GM18505 (cell line): ENCODE results near the gene RXFP3.
"Not testable (repeated sequence)": the region's sequence is repeated elsewhere in the genome, so short reads cannot be mapped to it uniquely, and the experiment has no call there.

Source experiments
- ATAC-seq: cut with Tn5 transposase; IDR thresholded peaks from one replicate; pipeline ENCODE4 v1.9.1; 2021; ENCODE audit not compliant: unreplicated experiment
- POLR2A ChIP-seq: IDR thresholded peaks from 4 replicates; pipeline ENCODE4 v1.6.1; 2011; ENCODE audit warnings: borderline replicate concordance; ENCODE audit not compliant: insufficient read depth, insufficient read length; ENCODE audit errors: extremely low read depth

The RXFP3 gene, protein sequence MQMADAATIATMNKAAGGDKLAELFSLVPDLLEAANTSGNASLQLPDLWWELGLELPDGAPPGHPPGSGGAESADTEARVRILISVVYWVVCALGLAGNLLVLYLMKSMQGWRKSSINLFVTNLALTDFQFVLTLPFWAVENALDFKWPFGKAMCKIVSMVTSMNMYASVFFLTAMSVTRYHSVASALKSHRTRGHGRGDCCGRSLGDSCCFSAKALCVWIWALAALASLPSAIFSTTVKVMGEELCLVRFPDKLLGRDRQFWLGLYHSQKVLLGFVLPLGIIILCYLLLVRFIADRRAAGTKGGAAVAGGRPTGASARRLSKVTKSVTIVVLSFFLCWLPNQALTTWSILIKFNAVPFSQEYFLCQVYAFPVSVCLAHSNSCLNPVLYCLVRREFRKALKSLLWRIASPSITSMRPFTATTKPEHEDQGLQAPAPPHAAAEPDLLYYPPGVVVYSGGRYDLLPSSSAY

DNA sequence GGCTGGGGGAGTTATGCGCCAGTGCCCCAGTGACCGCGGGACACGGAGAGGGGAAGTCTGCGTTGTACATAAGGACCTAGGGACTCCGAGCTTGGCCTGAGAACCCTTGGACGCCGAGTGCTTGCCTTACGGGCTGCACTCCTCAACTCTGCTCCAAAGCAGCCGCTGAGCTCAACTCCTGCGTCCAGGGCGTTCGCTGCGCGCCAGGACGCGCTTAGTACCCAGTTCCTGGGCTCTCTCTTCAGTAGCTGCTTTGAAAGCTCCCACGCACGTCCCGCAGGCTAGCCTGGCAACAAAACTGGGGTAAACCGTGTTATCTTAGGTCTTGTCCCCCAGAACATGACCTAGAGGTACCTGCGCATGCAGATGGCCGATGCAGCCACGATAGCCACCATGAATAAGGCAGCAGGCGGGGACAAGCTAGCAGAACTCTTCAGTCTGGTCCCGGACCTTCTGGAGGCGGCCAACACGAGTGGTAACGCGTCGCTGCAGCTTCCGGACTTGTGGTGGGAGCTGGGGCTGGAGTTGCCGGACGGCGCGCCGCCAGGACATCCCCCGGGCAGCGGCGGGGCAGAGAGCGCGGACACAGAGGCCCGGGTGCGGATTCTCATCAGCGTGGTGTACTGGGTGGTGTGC is at the start of gene RXFP3:
TSS of gene RXFP3 (plus strand) at position 6 of the 636 bp plus-strand sequence. CDS start at position 361, 355 bp downstream.
- no peak for ATAC-seq
- no peak for TF ChIP-seq POLR2A

DNA sequence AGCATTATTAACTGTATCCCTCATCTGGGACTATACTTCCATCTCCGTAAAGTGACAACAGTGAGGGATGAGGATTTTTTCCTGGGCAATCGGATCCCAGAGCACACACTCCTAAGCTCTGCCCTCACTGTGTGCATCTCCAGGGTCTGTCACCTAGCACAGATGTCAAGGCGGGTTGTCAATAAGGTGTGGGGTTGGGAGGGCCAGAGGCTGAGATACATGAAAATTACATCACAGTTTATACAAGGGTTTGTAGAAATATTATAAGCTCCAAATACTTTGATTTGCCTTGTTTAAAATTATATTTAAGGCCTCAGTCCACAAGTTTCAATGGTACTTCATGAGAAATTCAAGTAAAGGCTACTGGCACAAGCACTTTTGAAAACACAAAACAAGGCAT is 48.9 kb upstream of the RXFP3 start:
- no peak for ATAC-seq
- TF ChIP-seq POLR2A = no peak

DNA sequence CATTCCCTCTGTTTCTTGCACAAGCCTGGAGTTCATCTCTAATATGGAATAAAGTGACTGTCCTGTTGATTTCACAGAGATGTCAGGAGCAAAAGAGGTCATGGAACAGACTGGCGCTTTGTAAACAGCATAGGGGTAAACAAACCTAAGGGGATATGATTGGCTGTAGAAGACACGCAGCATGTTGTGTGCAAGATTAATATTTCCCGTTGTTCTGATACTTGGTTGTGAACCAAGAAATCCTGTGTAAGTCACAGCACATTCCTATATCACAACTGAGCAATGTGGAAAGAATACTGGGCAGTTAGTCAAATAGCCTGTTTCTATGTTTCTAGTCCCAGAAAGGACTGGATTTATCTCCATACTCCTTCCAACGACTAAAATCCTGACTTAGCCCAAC is 47.6 kb upstream of the RXFP3 start:
- TF ChIP-seq POLR2A = no peak
- ATAC-seq = no peak

DNA sequence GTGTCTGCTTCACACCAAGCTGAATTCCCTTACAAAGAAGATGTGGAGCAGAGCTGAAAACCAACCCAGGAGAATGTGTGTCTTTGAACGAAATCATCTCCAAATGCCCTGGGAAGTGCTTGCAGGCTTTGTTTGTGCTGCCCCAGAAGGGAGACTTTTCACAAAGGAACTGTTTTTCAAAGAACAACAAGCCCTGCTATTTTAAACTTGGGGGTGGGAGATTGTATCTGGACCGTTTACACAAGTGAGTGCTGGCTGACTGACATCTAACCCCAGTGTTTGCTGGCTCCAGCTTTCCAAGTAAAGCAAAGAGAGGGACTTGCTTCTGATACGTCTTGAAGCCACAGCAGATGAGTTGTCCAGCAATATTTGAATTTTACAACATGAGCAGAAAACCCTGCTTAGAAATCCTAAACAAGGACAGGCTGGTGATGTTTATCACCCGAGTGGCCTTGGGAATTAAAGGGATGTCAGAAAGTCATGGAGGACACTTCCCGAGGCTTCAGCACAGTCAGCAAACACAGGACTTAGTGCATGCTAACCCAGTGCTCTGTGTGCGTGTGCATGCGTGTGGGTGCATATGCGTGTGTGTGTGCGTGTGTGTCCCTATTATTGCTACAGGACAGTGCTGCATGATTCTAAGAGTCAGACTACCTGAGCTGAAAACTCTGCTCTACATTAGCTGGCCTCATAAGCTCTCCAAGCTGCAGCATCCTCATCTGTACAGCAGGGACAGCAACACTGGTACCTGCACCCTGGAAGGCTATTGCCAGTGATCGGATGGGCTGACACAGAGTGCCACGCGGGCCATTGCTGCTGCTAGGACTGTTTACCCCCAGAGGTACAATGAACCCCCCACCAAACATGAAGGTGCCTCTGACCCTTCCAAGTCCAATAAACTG is 45.8 kb upstream of the RXFP3 start:
- ATAC-seq = peak; percentile 56

DNA sequence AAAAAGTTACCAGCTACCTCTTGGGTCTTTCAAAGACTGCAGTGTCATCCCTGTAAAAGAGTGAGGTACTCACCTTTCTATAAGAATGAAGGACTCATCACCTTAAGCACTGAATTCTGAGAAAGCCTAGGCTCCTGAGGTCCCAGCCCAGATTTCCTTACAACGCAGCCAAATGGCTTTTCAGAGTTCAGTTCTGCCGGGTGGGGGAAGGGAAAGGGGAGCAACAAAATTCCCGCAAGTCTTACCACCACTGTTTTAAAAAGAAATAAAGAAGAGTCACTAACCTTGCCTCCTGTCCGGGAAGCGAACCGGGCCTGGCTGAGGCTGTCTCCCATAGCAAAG is 44.8 kb upstream of the RXFP3 start:
- ATAC-seq = no peak
- no peak for TF ChIP-seq POLR2A

More for the DNA sequence above, 45.8 kb upstream of the RXFP3 start:
- TF ChIP-seq POLR2A = peak; percentile 47

DNA sequence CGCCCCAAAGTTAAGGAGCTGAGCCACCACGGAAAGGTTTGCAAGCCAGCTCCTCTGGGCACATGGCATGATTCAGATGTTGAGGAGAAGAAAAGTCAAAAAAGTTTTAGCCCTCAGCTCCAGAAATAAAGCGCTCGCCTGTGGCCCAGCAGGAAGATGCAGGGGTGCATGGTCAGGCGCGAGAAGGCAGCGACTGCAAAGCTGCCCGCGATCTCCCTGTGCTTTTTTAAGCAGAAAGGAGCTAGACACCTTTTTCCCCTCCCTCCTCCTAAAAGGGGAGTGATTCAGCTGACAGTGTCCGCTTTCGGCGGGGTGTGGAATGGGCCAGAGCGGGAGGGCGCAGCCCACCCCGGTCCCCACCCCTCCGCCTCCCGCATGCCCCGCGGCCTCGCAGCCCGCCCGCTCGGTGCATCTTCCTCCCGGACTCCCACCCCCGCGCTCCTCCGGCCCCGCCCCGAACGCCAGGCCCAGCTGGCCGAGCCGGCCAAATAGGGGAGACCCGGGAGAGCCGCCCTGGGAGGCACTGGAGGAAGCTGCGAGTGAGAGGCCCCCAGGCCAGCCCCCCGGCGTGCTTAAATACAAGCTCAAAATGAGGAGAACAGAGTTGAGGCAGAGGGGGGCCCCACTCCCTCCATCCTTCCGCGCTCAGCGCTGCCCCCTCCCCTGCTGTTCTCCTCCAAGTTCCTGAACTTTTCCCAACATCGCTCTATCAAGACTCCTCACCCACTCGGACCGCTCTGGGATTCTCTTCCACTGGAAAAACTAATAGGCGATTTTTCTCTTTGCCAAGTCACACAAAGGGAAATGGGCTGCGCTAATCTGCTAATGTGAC is 44.2 kb upstream of the RXFP3 start, which contains the start of gene ADAMTS12:
TSS of gene ADAMTS12 (minus strand) at position 203 of the 832 bp plus-strand sequence. CDS start at position 69, 134 bp downstream.
- no peak for ATAC-seq
- no peak for TF ChIP-seq POLR2A

DNA sequence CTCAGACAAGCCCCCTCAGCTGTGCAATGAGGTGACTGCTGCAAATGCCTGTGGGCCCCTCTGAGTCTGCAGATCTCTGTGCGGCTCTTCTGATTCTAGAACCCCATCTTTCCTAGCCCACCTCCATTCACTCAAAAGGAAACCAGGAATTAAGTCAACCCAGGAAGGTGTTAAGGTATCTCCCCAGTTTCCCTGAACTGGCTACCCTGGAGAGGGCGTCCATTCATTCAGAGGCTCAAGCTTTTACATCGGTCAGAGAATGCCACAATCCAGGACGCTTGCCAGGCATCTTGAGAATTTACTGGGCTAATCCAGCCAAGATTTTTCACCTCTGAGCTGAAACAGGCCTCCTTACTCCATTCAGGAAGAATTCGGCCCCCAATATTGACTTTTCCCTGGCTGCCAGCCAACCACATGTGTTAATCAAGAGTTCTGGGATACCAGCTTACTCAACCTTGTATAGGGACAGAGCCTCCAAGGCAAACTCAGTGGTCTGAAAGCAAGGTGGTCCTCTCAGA is 43.5 kb upstream of the RXFP3 start:
- ATAC-seq = no peak

DNA sequence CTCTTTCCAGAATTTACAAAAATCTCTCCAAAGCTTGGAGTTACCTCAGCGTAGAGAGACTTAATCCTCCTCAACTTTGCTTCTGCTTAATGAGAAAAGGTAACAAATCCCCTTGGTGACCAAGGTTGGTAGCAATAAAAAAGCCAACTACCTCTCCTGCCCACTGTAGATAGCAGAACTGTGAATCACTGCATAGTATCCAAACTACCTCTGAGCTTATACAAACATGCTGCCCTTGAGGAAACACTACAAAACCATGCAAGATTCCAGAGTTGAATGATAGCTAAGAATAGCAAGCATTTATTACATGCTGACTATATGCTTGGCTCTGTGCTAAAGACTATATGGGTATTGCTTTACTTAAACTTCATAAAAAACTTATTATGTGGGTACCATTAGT is 41.6 kb upstream of the RXFP3 start:
- ATAC-seq = no peak
- no peak for TF ChIP-seq POLR2A

More for the DNA sequence above, 43.5 kb upstream of the RXFP3 start:
- TF ChIP-seq POLR2A = no peak

DNA sequence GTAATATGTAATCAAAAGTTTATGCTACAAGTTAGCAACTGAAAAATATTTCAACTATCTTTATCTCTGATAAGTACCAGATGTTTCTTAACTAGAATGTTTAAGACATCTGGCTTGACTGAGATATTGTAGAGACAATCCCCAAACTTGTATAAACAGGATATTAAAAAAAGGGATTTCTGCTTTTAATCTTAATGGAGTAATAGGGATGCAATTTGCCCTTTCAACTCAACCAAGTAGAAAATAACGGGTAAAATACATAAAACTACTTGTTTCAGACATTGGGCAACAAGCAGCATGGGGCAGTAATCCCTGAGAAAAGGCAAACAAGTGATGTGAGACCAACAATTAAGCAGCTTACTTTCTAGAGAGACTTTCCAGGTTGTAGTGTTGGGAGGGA is 35.0 kb upstream of the RXFP3 start:
- no peak for TF ChIP-seq POLR2A

DNA sequence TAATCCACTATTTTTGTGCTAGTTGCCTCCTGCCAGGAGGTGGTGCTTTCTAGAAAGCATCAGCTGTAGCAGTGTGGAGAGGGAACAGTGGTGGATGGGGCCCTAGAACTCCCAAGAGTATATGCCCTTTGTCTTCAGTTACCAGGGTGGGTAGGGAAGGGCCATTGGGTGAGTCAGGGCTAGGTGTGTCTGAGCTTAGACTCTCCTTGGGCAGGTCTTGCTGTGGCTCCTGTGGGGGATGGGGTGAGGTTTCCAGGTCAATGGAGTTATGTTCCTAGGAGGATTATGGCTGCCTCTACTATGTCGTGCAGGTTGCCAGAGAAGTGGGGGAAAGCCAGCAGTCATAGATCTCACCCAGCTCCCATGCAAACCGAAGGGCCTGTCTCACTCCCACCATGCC is 33.1 kb upstream of the RXFP3 start:
- no peak for TF ChIP-seq POLR2A
- no peak for ATAC-seq

More for the DNA sequence above, 35.0 kb upstream of the RXFP3 start:
- no peak for ATAC-seq

DNA sequence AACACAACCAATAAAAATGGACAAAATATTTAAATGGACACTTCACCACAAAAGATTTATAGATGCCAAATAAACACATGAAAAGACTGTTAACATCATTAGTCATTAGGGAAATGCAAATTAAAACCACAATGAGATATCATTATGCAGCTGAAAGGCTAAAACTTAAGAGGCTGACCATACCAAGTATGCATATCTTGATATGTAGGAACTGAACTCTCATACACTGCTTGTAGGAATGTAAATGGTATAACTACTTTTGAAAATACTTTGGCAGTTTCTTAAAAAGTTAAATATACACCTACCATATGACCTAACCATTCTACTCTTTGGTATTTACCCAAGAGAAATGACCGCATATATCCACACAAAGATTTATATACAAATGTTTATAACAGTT is 30.8 kb upstream of the RXFP3 start:
- no peak for ATAC-seq
- no peak for TF ChIP-seq POLR2A

DNA sequence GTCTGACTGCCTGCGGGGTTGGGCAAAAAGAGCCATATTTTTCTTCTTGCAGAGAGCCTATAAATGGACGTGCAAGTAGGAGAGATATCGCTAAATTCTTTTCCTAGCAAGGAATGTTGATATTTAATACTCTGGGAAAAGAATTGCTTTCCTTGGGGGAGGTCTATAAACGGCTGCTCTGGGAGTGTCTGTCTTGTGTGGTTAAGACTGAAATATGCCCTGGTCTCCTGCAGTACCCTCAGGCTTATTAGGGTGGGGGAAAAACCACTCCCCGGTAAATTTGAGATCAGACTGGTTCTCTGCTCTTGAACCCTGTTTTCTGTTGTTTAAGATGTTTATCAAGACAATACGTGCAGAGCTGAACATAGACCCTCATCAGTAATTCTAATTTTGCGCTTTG is 29.9 kb upstream of the RXFP3 start:
- not testable (repeated sequence) for ATAC-seq

DNA sequence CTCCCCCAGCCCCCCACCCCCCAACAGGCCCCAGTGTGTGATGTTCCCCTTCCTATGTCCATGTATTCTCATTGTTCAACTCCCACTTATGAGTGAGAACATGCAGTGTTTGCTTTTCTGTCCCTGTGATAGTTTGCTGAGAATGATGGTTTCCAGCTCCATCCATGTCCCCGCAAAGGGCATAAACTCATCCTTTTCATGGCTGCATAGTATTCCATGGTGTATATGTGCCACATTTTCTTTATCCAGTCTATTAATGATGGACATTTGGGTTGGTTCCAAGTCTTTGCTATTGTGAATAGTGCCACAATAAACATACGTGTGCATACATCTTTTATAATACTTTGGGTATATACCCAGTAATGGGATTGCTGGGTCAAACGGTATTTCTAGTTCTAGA is 21.3 kb upstream of the RXFP3 start:
- ATAC-seq = not testable (repeated sequence)
